ENCODE measurements around the gene BTBD16. TPM values are rescaled to one million over a fixed set of nuclear protein-coding genes. Genes with fewer than 3 reads are reported as not detected.

BTBD16 gene
- total RNA-seq, 1 donor = not detected

DNA sequence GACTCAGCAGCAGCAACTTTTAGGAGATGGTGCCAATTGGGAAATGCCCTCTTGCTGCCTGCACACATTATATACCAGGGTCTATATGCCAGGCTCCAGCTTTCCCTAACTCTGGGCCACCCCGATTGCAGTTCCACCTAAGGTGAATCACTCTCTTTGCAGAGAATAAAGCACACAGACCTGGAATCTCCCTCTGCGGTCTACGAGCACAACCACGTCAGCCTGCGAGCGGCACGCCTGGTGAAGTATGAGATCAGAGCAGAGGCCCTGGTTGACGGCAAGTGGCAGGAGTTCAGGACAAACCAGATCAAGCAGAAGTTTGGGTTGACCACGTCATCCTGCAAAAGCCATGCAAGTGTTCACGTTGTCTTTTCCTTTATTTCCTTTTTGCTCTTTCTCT, 65.2 kb downstream of the BTBD16 start:
- TF ChIP-seq, protein P1, sequence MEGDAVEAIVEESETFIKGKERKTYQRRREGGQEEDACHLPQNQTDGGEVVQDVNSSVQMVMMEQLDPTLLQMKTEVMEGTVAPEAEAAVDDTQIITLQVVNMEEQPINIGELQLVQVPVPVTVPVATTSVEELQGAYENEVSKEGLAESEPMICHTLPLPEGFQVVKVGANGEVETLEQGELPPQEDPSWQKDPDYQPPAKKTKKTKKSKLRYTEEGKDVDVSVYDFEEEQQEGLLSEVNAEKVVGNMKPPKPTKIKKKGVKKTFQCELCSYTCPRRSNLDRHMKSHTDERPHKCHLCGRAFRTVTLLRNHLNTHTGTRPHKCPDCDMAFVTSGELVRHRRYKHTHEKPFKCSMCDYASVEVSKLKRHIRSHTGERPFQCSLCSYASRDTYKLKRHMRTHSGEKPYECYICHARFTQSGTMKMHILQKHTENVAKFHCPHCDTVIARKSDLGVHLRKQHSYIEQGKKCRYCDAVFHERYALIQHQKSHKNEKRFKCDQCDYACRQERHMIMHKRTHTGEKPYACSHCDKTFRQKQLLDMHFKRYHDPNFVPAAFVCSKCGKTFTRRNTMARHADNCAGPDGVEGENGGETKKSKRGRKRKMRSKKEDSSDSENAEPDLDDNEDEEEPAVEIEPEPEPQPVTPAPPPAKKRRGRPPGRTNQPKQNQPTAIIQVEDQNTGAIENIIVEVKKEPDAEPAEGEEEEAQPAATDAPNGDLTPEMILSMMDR (IDR thresholded peaks at IDR 0.05; ENCODE audit: extremely low read depth, low read depth, low read length) = no peak
- Histone ChIP-seq H2AFZ (ENCODE audit: low read length) (no peak overlapping the region), H3K4me2 (ENCODE audit: insufficient read depth, low read length) (no peak overlapping the region), H3K4me3 (ENCODE audit: insufficient read depth, low read length) (no peak overlapping the region), H3K27ac (ENCODE audit: low read depth, low read length) (no peak overlapping the region), H4K20me1 (ENCODE audit: insufficient read depth, low read length) (no peaks in the 10 kb centered on the region), H3K9me3 (ENCODE audit: low read depth, low read length) (no peaks in the 10 kb centered on the region), H3K27me3 (ENCODE audit: insufficient read depth, low read length) (peaks cover 3% of the 10 kb centered on the region), H3K79me2 (ENCODE audit: insufficient read depth, low read length) (no peaks in the 10 kb centered on the region), H3K4me1 (ENCODE audit: insufficient read depth, low read length) (no peaks in the 10 kb centered on the region), H3K36me3 (ENCODE audit: insufficient read depth, low read length) (no peaks in the 10 kb centered on the region)
- no peak for DNase-seq (ENCODE audit: insufficient read length, low spot score, missing footprints)

DNA sequence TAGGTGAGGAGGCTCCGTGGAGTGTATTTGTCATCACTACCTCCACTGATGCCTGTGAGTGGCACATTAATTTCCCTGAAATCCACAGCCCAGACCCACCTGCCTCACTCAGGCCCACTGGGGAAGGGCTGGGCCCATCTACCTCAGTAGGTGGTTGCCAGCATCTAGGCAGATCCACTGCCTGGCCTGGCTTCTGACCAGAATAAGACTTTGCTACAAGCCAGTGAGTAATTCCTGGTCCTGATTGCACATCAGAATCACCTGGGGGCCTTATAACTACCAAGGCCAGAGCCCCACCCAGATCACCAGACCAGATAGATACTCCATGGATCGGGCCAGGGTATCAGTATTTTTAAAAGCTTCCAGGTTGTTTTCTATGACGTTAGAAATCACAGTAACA, 65.9 kb downstream of the BTBD16 start:
- H3K4me1 ChIP-seq (ENCODE audit: insufficient read depth, low read length) = no peaks in the 10 kb centered on the region
- DNase-seq (ENCODE audit: insufficient read length, low spot score, missing footprints) = no peak
- peaks cover 3% of the 10 kb centered on the region for H3K27me3 ChIP-seq (ENCODE audit: insufficient read depth, low read length)
- H3K27ac ChIP-seq (ENCODE audit: low read depth, low read length) = no peak overlapping the region
- no peak overlapping the region for H2AFZ ChIP-seq (ENCODE audit: low read length)
- no peak overlapping the region for H3K4me3 ChIP-seq (ENCODE audit: insufficient read depth, low read length)
- no peaks in the 10 kb centered on the region for H3K79me2 ChIP-seq (ENCODE audit: insufficient read depth, low read length)
- TF ChIP-seq, protein P1 (IDR thresholded peaks at IDR 0.05; ENCODE audit: extremely low read depth, low read depth, low read length) = no peak
- H3K36me3 ChIP-seq (ENCODE audit: insufficient read depth, low read length) = no peaks in the 10 kb centered on the region
- no peak overlapping the region for H3K4me2 ChIP-seq (ENCODE audit: insufficient read depth, low read length)
- H3K9me3 ChIP-seq (ENCODE audit: low read depth, low read length) = no peaks in the 10 kb centered on the region
- no peaks in the 10 kb centered on the region for H4K20me1 ChIP-seq (ENCODE audit: insufficient read depth, low read length)

- Histone ChIP-seq H3K27me3 (ENCODE audit: insufficient read depth, low read length) (peaks cover 3% of the 10 kb centered on the region), H3K27ac (ENCODE audit: low read depth, low read length) (no peak overlapping the region), H3K4me3 (ENCODE audit: insufficient read depth, low read length) (no peak overlapping the region), H2AFZ (ENCODE audit: low read length) (no peak overlapping the region), H3K9me3 (ENCODE audit: low read depth, low read length) (no peaks in the 10 kb centered on the region), H3K79me2 (ENCODE audit: insufficient read depth, low read length) (no peaks in the 10 kb centered on the region), H3K4me1 (ENCODE audit: insufficient read depth, low read length) (no peaks in the 10 kb centered on the region), H4K20me1 (ENCODE audit: insufficient read depth, low read length) (no peaks in the 10 kb centered on the region), H3K4me2 (ENCODE audit: insufficient read depth, low read length) (no peak overlapping the region), H3K36me3 (ENCODE audit: insufficient read depth, low read length) (no peaks in the 10 kb centered on the region)
- DNase-seq (ENCODE audit: insufficient read length, low spot score, missing footprints) = no peak
- TF ChIP-seq, protein P1 (IDR thresholded peaks at IDR 0.05; ENCODE audit: extremely low read depth, low read depth, low read length) = no peak
Observed at GRCh38 chr10:122338609-122339441, 67.7 kb downstream of the BTBD16 start.

- Histone ChIP-seq H3K27me3 (ENCODE audit: insufficient read depth, low read length) (peaks cover 1% of the 10 kb centered on the region), H3K9me3 (ENCODE audit: low read depth, low read length) (no peaks in the 10 kb centered on the region), H3K4me2 (ENCODE audit: insufficient read depth, low read length) (no peak overlapping the region), H2AFZ (ENCODE audit: low read length) (no peak overlapping the region), H4K20me1 (ENCODE audit: insufficient read depth, low read length) (no peaks in the 10 kb centered on the region), H3K27ac (ENCODE audit: low read depth, low read length) (no peak overlapping the region), H3K36me3 (ENCODE audit: insufficient read depth, low read length) (no peaks in the 10 kb centered on the region), H3K4me1 (ENCODE audit: insufficient read depth, low read length) (peaks cover 8% of the 10 kb centered on the region), H3K4me3 (ENCODE audit: insufficient read depth, low read length) (no peak overlapping the region), H3K79me2 (ENCODE audit: insufficient read depth, low read length) (no peaks in the 10 kb centered on the region)
- DNase-seq (ENCODE audit: insufficient read length, low spot score, missing footprints) = no peak
- TF ChIP-seq, protein P1 (IDR thresholded peaks at IDR 0.05; ENCODE audit: extremely low read depth, low read depth, low read length) = no peak
Observed at GRCh38 chr10:122341141-122341810, 70.2 kb downstream of the BTBD16 start.
